GM10266 (cell line): ENCODE data around the gene RMI2.

Experiments
- DNase-seq: peaks from one replicate; pipeline ENCODE4 v3.0.0; 2012; ENCODE audit errors: extremely low spot score
- TF ChIP-seq, protein P1 (sequence below): IDR thresholded peaks from 2 replicates; pipeline ENCODE4 v1.5.1; 2012; ENCODE audit warnings: mild to moderate bottlenecking, low read depth; ENCODE audit not compliant: control insufficient read depth, insufficient read depth; ENCODE audit errors: missing control alignments

Gene RMI2

DNA sequence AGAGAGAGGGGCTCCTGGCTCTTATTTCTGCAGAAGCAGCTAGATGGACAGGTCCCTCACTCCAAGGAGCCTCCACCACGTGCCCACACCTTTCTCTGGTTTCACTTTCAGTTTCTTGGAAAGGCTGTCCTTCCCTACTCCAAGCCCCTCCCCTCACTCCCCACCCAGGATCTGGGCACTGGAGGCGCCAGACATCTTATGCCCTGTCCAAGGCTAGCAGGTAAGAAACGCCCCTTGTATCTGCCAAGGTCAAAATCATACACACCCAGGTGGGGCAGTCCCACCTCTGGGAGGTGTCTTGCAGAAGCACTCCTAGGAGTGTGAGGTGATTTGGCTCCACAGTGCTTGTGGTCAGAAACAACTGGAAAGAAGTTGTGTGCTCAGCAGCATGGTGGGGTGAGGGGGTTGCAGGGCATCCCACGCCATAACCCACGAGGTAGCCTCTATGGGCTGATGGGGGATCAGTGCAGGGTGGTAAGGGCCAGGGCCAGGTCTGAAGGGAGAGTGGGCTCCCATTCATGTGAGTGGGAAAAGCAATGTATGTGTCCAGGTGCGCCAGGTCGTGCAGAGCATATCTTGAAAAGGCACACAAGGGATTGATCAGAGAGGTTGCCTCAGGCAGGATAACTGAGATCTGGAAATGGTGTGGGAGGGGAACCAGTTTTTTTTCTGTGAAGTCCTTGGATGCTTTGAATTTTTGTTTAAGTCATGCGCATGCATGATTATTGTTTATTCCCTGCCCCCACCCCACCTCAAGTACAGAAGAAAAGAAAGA is 32.4 kb upstream of the RMI2 start:
- TF ChIP-seq, protein P1, sequence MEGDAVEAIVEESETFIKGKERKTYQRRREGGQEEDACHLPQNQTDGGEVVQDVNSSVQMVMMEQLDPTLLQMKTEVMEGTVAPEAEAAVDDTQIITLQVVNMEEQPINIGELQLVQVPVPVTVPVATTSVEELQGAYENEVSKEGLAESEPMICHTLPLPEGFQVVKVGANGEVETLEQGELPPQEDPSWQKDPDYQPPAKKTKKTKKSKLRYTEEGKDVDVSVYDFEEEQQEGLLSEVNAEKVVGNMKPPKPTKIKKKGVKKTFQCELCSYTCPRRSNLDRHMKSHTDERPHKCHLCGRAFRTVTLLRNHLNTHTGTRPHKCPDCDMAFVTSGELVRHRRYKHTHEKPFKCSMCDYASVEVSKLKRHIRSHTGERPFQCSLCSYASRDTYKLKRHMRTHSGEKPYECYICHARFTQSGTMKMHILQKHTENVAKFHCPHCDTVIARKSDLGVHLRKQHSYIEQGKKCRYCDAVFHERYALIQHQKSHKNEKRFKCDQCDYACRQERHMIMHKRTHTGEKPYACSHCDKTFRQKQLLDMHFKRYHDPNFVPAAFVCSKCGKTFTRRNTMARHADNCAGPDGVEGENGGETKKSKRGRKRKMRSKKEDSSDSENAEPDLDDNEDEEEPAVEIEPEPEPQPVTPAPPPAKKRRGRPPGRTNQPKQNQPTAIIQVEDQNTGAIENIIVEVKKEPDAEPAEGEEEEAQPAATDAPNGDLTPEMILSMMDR = no peak
- DNase-seq = no peak

DNA sequence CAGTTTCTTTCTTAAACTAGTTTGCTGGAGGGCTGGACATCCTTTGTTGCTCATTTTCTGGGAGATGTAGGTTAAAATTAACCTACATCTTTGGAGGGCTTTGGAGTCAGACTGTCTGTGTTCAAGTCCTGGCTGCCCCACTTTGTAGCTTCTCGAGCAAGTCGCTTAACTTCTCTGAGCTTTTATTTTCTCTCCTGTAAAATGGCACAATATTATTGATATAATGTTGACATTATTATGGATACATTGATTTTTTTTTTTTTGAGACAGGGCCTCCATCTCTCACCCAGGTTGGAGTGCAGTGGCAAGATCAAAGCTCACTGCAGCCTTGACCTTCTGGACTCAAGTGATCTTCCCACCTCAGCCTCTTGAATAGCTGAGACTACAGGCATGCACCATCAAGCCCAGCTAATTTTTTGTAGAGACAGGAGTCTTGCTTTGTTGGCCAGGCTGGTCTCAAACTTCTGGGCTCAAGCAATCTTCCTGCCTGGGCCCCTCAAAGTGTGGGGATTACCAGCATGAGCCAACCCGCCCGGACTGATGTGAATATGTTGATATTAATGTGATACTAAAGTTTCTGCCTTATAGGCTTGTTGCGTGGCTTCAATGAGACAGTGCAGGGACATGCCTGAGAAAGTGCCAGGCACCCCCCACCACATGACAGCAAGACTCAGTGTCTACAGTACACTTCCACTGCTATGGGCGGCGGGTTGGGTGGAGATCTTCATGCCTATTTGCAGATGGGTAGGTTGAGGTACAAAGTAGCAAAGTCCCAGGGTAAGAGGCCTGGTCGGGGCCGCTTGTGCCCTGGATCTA is 31.6 kb upstream of the RMI2 start:
- no peak for DNase-seq
- TF ChIP-seq, protein P1 = no peak

DNA sequence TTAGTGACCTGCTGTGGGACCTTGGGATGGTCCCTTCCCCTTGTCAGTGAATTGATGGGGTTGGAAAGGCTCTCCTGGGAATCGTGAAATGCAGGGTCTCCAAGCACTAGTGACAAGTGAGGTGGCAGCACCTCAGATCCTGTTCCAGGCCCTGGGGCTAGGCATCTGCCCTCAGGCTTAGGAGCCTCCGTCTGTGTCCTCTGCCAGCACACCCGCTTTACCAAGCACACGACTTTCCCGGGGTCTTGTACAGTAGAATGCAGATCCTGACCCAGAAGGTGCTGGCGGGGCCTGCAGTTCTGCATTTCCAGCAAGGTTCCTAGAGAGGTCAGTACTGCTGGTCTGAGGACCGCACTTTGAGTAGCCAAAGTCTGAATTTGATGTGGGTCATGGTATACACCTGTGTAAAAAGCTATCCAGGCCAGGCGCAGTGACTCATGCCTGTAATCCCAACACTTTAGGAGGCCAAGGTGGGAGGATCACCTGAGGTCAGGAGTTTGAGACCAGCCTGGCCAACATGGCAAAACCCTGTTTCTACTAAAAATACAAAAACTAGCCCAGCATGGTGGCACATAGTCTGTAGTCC is 30.9 kb upstream of the RMI2 start:
- no peak for DNase-seq
- TF ChIP-seq, protein P1 = no peak

DNA sequence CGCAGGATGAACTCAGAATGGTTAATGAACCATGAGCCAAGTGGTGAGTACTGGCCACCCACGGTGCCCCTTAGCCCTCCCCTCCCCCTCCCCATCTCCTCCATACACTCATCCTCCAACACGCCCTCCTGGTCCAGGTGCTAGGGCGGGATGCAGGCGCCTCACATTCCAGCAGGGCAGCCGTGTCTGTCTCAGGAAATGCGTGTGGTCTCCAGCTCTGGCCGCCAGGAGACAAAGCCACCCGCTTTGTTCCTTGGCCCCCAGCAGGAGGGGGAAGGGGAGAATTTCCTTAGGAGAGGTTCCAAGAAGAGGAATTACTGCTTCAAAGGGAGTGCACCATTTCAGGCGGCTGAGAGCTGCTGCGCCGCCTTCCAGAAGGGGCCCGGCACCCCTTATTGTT is 29.7 kb upstream of the RMI2 start:
- TF ChIP-seq, protein P1 = no peak
- no peak for DNase-seq

DNA sequence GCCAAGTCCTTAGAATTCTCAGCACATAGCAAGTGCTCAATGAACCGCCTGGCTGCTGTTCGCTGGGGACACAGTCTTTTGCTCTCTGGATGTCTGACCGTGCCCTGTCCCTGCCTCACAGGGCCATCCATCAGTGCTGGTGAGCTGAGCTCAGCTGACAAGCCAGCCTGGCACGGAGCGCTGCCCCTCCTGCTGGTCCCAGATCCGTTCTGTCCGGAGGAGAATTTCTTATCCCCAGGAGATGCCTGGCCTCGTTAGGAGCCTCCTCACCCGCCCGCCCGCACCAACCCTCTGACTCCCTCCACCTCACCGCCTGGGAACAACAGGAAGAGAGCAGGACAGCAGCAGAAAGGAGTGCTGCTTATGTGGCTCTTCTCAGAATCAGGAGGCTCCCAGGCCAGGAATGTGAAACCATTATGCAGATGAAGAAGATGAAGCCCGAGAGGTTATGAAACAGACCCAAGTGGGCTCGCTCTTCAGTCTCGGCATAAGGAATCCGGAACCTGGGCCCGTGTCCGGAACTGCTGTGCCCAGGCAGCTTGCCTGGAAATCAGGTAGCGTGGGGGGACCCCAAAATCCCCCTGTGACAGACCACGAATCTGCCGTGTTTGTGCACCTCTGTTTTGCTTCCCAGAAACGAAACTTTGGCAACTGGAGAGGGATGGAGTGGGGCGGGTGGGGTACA is 28.8 kb upstream of the RMI2 start:
- no peak for DNase-seq
- TF ChIP-seq, protein P1 = no peak

DNA sequence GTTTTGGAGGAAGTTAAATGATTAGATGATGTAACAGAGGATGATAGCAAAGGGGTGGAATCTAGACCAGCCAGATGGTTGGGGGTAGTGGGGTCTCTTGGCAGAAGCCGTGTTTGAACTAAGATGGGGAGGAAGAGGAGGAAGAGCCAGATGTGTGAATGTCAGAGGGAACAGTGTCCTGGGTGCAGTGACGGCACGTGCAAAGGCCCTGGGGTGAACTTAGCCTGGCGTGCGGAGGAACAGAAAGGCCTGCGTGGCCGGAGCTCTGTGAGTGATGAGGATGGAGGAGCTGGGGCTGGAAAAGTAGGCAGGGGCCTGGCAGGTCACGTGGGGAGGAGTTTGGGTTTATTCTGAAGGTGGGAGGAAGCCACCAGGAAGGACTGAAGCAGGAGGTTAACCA is 26.4 kb upstream of the RMI2 start:
- no peak for DNase-seq
- TF ChIP-seq, protein P1 = no peak
